Neuronal stem cell (in vitro differentiated cells): Measurements from ENCODE around the gene FN3K.

ENCODE experiments used
- DNase-seq: peaks from one replicate; pipeline ENCODE4 v3.0.0-alpha.2; 2013; ENCODE audit warnings: low spot score
- H2AFZ ChIP-seq: one replicate; pipeline ENCODE4 v1.6.1; 2013; ENCODE audit warnings: mild to moderate bottlenecking, low read length, inconsistent platforms
- H2AK5ac ChIP-seq: 2 replicates; pipeline ENCODE4 v1.6.1; 2013; ENCODE audit warnings: low read depth, mild to moderate bottlenecking, inconsistent platforms, low read length, moderate library complexity, mixed read lengths
- H2BK120ac ChIP-seq: 2 replicates; pipeline ENCODE4 v1.6.1; 2013; ENCODE audit warnings: low read depth, mild to moderate bottlenecking, inconsistent platforms, low read length, moderate library complexity, mixed read lengths
- H2BK12ac ChIP-seq: one replicate; pipeline ENCODE4 v1.6.1; 2013; ENCODE audit warnings: low read length, inconsistent platforms
- H2BK15ac ChIP-seq: 2 replicates; pipeline ENCODE4 v1.6.1; 2013; ENCODE audit warnings: mild to moderate bottlenecking, low read length, inconsistent platforms, mixed read lengths
- H2BK5ac ChIP-seq: one replicate; pipeline ENCODE4 v1.6.1; 2013; ENCODE audit warnings: inconsistent platforms, mild to moderate bottlenecking, low read length, moderate library complexity
- H3K14ac ChIP-seq: one replicate; pipeline ENCODE4 v1.6.1; 2013; ENCODE audit warnings: low read length, inconsistent platforms
- H3K18ac ChIP-seq: 2 replicates; pipeline ENCODE4 v1.6.1; 2013; ENCODE audit warnings: low read length, inconsistent platforms
- H3K23ac ChIP-seq: 2 replicates; pipeline ENCODE4 v1.6.1; 2013; ENCODE audit warnings: low read depth, mild to moderate bottlenecking, mixed read lengths, low read length, inconsistent platforms; ENCODE audit not compliant: poor library complexity
- H3K27ac ChIP-seq: replicated peaks from 3 replicates; pipeline ENCODE4 v1.5.1; 2013; ENCODE audit warnings: low read length, inconsistent platforms
- H3K27me3 ChIP-seq, 3 experiments: 2 replicates each; pipeline ENCODE4 v1.6.1; 2013; ENCODE audit warnings: low read length in 3 of 3, mild to moderate bottlenecking in 2 of 3, inconsistent platforms in 1 of 3, low read depth in 1 of 3, mixed read lengths in 1 of 3, moderate library complexity in 1 of 3; ENCODE audit not compliant: control insufficient read depth in 3 of 3, insufficient read depth in 3 of 3
- H3K36me3 ChIP-seq, 2 donors: replicated peaks in 1 of 2; 2 replicates each; pipeline ENCODE4 v1.6.1; 2013; ENCODE audit warnings: low read length in 2 of 2; ENCODE audit not compliant: control insufficient read depth in 2 of 2, insufficient read depth in 2 of 2
- H3K4ac ChIP-seq: 2 replicates; pipeline ENCODE4 v1.6.1; 2013; ENCODE audit warnings: inconsistent platforms, mild to moderate bottlenecking, low read length, moderate library complexity
- H3K4me1 ChIP-seq, 2 donors: 1 replicate in 1 of 2; 2 replicates in 1 of 2; pipeline ENCODE4 v1.6.1; 2013; ENCODE audit warnings: low read length in 2 of 2, low read depth in 1 of 2; ENCODE audit not compliant: control insufficient read depth in 2 of 2, insufficient read depth in 1 of 2
- H3K4me2 ChIP-seq: one replicate; pipeline ENCODE4 v1.6.1; 2013; ENCODE audit warnings: mild to moderate bottlenecking, low read length, inconsistent platforms; ENCODE audit not compliant: insufficient read depth, poor library complexity, severe bottlenecking
- H3K4me3 ChIP-seq, 2 donors: 2 replicates each; pipeline ENCODE4 v1.5.1; 2013; ENCODE audit warnings: low read length in 2 of 2, mild to moderate bottlenecking in 2 of 2, inconsistent platforms in 1 of 2, moderate library complexity in 1 of 2
- H3K79me1 ChIP-seq: one replicate; pipeline ENCODE4 v1.6.1; 2013; ENCODE audit warnings: low read depth, mild to moderate bottlenecking, inconsistent platforms, low read length, moderate library complexity
- H3K9ac ChIP-seq: one replicate; pipeline ENCODE4 v1.6.1; 2013; ENCODE audit warnings: mild to moderate bottlenecking, low read depth, low read length, inconsistent platforms; ENCODE audit not compliant: poor library complexity
- H3K9me3 ChIP-seq, 2 donors: replicated peaks in 1 of 2; 2 replicates each; pipeline versions ENCODE3 to v1.6.1; 2013; ENCODE audit warnings: low read length in 2 of 2, mild to moderate bottlenecking in 2 of 2, inconsistent platforms in 1 of 2, low read depth in 1 of 2, mixed read lengths in 1 of 2, moderate library complexity in 1 of 2; ENCODE audit not compliant: control insufficient read depth in 2 of 2, insufficient read depth in 1 of 2
- H4K8ac ChIP-seq: one replicate; pipeline ENCODE4 v1.6.1; 2013; ENCODE audit warnings: low read depth, mild to moderate bottlenecking, inconsistent platforms, low read length, moderate library complexity
- H4K91ac ChIP-seq: one replicate; pipeline ENCODE4 v1.6.1; 2013; ENCODE audit warnings: low read length, low read depth, mild to moderate bottlenecking, inconsistent platforms; ENCODE audit not compliant: poor library complexity
- WGBS, 2 donors: extraction: QIAGEN DNeasy Blood & Tissue Kit; methylation state at CpG; one replicate each; pipeline ENCODE4 v1.1.7; 2013; ENCODE audit warnings: missing lambda C conversion rate in 2 of 2, mixed read lengths in 1 of 2; ENCODE audit not compliant: insufficient read length in 2 of 2, insufficient replicate concordance in 1 of 2; ENCODE audit errors: extremely low coverage in 2 of 2; 5-methylcytosine and 5-hydroxymethylcytosine counted together

FN3K gene

GRCh38 chr17:82790391-82790790 is 55.0 kb downstream of the FN3K start:
- Histone ChIP-seq H3K4me1 (peaks cover 0 to 8% of the 10 kb centered on the region in 2 donors), H2AFZ (no peak overlapping the region), H3K9me3 (peaks cover 0 to 1% of the 10 kb centered on the region in 2 donors), H3K9ac (peak overlapping the region; percentile 60), H3K79me1 (peaks cover 39% of the 10 kb centered on the region), H3K27me3 (no peaks in the 10 kb centered on the region), H3K36me3 (peaks cover 14 to 66% of the 10 kb centered on the region in 2 donors), H2BK5ac (no peak overlapping the region), H2BK12ac (peak overlapping the region; percentile 22), H4K8ac (no peak overlapping the region), H3K14ac (peak overlapping the region; percentile 82), H3K23ac (peak overlapping the region; percentile 89), H3K27ac (no peak overlapping the region), H3K18ac (no peak overlapping the region), H2BK120ac (no peak overlapping the region), H3K4ac (no peak overlapping the region), H2AK5ac (no peak overlapping the region), H4K91ac (no peak overlapping the region), H2BK15ac (no peak overlapping the region), H3K4me3 (no peak overlapping the region), H3K4me2 (no peak overlapping the region)
- no CpG with 5 or more reads among the region's 13 CpGs for WGBS, 2 donors
- no peak for DNase-seq

- Histone ChIP-seq H3K18ac (no peak overlapping the region), H2BK12ac (no peak overlapping the region), H3K27me3 (no peaks in the 10 kb centered on the region), H2BK5ac (peak overlapping the region; percentile 62), H3K4me3 (no peak overlapping the region), H2AFZ (no peak overlapping the region), H3K4ac (no peak overlapping the region), H3K27ac (no peak overlapping the region), H3K79me1 (peaks cover 36% of the 10 kb centered on the region), H3K14ac (peak overlapping the region; percentile 56), H4K8ac (peak overlapping the region; percentile 97), H3K9ac (no peak overlapping the region), H3K4me2 (no peak overlapping the region), H3K36me3 (peaks cover 15 to 66% of the 10 kb centered on the region in 2 donors), H2AK5ac (no peak overlapping the region), H4K91ac (no peak overlapping the region), H2BK15ac (no peak overlapping the region), H2BK120ac (no peak overlapping the region), H3K9me3 (peaks cover 0 to 1% of the 10 kb centered on the region in 2 donors), H3K4me1 (peaks cover 0 to 8% of the 10 kb centered on the region in 2 donors), H3K23ac (no peak overlapping the region)
- no peak for DNase-seq
- no CpG with 5 or more reads among the region's 12 CpGs for WGBS, 2 donors
Measured at GRCh38 chr17:82791532-82791931, 56.1 kb downstream of the FN3K start.

GRCh38 chr17:82793974-82794630 is 58.7 kb downstream of the FN3K start:
- Histone ChIP-seq H3K14ac (no peak overlapping the region), H3K79me1 (peaks cover 32% of the 10 kb centered on the region), H3K4ac (no peak overlapping the region), H2BK15ac (no peak overlapping the region), H3K9ac (peak overlapping the region; percentile 74), H3K4me1 (peaks cover 0 to 8% of the 10 kb centered on the region in 2 donors), H3K4me2 (no peak overlapping the region), H3K27me3 (no peaks in the 10 kb centered on the region), H3K4me3 (no peak overlapping the region), H3K9me3 (peaks cover 0 to 1% of the 10 kb centered on the region in 2 donors), H3K23ac (no peak overlapping the region), H4K91ac (no peak overlapping the region), H3K18ac (peak overlapping the region; percentile 71), H2AK5ac (no peak overlapping the region), H4K8ac (no peak overlapping the region), H2BK5ac (peak overlapping the region; percentile 59), H2AFZ (no peak overlapping the region), H2BK120ac (no peak overlapping the region), H3K27ac (no peak overlapping the region), H3K36me3 (peaks cover 15 to 69% of the 10 kb centered on the region in 2 donors), H2BK12ac (no peak overlapping the region)
- DNase-seq, result no peak
- no CpG with 5 or more reads among the region's 15 CpGs for WGBS, 2 donors

GRCh38 chr17:82794781-82795482 is 59.5 kb downstream of the FN3K start:
- Histone ChIP-seq H2BK5ac (no peak overlapping the region), H2AFZ (no peak overlapping the region), H3K9ac (no peak overlapping the region), H2BK120ac (no peak overlapping the region), H3K4me2 (no peak overlapping the region), H3K4me3 (no peak overlapping the region), H2BK12ac (no peak overlapping the region), H2BK15ac (no peak overlapping the region), H3K79me1 (peaks cover 29% of the 10 kb centered on the region), H3K9me3 (peaks cover 0 to 1% of the 10 kb centered on the region in 2 donors), H3K36me3 (peaks cover 19 to 69% of the 10 kb centered on the region in 2 donors), H2AK5ac (no peak overlapping the region), H4K8ac (no peak overlapping the region), H3K27ac (no peak overlapping the region), H4K91ac (no peak overlapping the region), H3K27me3 (no peaks in the 10 kb centered on the region), H3K4ac (no peak overlapping the region), H3K14ac (peak overlapping the region; percentile 8), H3K4me1 (peaks cover 0 to 8% of the 10 kb centered on the region in 2 donors), H3K23ac (no peak overlapping the region), H3K18ac (no peak overlapping the region)
- DNase-seq, result no peak
- no CpG with 5 or more reads among the region's 18 CpGs for WGBS, 2 donors
